Fibroblast of lung (primary cell): ENCODE data around the gene TNPO3.

Experiments used
- EZH2 ChIP-seq: IDR thresholded peaks from 2 replicates; pipeline ENCODE4 v1.5.1; 2012; ENCODE audit warnings: low read length, control low read depth, mild to moderate bottlenecking; ENCODE audit errors: missing control alignments
- TF ChIP-seq, protein P1 (sequence below), 2 donors: IDR thresholded peaks in 1 of 2; conservative IDR thresholded peaks in 1 of 2; 1 replicate in 1 of 2; 2 replicates in 1 of 2; pipeline ENCODE4 v1.5.1; 2011 to 2012; ENCODE audit warnings: low read length in 2 of 2, control low read depth in 1 of 2, inconsistent platforms in 1 of 2, low read depth in 1 of 2, mild to moderate bottlenecking in 1 of 2

GRCh38 chr7:129054438-129055293, at the start of gene TNPO3:
- TF ChIP-seq, protein P1, sequence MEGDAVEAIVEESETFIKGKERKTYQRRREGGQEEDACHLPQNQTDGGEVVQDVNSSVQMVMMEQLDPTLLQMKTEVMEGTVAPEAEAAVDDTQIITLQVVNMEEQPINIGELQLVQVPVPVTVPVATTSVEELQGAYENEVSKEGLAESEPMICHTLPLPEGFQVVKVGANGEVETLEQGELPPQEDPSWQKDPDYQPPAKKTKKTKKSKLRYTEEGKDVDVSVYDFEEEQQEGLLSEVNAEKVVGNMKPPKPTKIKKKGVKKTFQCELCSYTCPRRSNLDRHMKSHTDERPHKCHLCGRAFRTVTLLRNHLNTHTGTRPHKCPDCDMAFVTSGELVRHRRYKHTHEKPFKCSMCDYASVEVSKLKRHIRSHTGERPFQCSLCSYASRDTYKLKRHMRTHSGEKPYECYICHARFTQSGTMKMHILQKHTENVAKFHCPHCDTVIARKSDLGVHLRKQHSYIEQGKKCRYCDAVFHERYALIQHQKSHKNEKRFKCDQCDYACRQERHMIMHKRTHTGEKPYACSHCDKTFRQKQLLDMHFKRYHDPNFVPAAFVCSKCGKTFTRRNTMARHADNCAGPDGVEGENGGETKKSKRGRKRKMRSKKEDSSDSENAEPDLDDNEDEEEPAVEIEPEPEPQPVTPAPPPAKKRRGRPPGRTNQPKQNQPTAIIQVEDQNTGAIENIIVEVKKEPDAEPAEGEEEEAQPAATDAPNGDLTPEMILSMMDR (conservative IDR thresholded peaks at IDR 0.05 in 1 of 2, IDR thresholded peaks at IDR 0.05 in 1 of 2; ENCODE audit: low read depth in 1 of 2, low read length in 2 of 2): no peak
- TF ChIP-seq EZH2: no peak
